HG03159 (cell line): ENCODE data around the gene DPT.
"Not testable (repeated sequence)": the region's sequence is repeated elsewhere in the genome, so short reads cannot be mapped to it uniquely, and the experiment has no call there.

Experiments
- ATAC-seq: cut with Tn5 transposase; IDR thresholded peaks from one replicate; pipeline ENCODE4 v1.9.1; 2021; ENCODE audit warnings: mild to moderate bottlenecking, moderate library complexity; ENCODE audit not compliant: unreplicated experiment

The DPT gene

GRCh38 chr1:168728473-168729404 lies at the start of gene DPT:
Gene DPT (minus strand): TSS chr1:168729206. CDS start chr1:168729174, 32 bp downstream.
- no peak for ATAC-seq

GRCh38 chr1:168775366-168775765 lies 46.4 kb upstream of the DPT start:
- ATAC-seq, result no peak

GRCh38 chr1:168774241-168774640 lies 45.2 kb upstream of the DPT start:
- ATAC-seq, result no peak

- ATAC-seq, result no peak
These were observed 43.5 kb upstream of the DPT start for GRCh38 chr1:168772428-168773060.

GRCh38 chr1:168771104-168771630 lies 42.2 kb upstream of the DPT start:
- no peak for ATAC-seq

GRCh38 chr1:168769893-168770292 lies 40.9 kb upstream of the DPT start:
- ATAC-seq, result not testable (repeated sequence)

GRCh38 chr1:168767894-168768584 lies 39.0 kb upstream of the DPT start:
- no peak for ATAC-seq

GRCh38 chr1:168766568-168766967 lies 37.6 kb upstream of the DPT start:
- no peak for ATAC-seq

- no peak for ATAC-seq
These were observed 34.0 kb upstream of the DPT start for GRCh38 chr1:168763031-168763430.

- ATAC-seq, result no peak
These were observed 33.5 kb upstream of the DPT start for GRCh38 chr1:168762473-168762872.

GRCh38 chr1:168760781-168761180 lies 31.8 kb upstream of the DPT start:
- ATAC-seq, result no peak

GRCh38 chr1:168760241-168760640 lies 31.2 kb upstream of the DPT start:
- no peak for ATAC-seq

- ATAC-seq, result no peak
These were observed 30.1 kb upstream of the DPT start for GRCh38 chr1:168759077-168759476.

- no peak for ATAC-seq
These were observed 29.5 kb upstream of the DPT start for GRCh38 chr1:168758503-168758902.

- ATAC-seq, result no peak
These were observed 26.9 kb upstream of the DPT start for GRCh38 chr1:168755800-168756418.

- ATAC-seq, result no peak
These were observed 23.3 kb upstream of the DPT start for GRCh38 chr1:168752171-168752832.

GRCh38 chr1:168751195-168751650 lies 22.2 kb upstream of the DPT start:
- no peak for ATAC-seq

GRCh38 chr1:168742994-168743650 lies 14.1 kb upstream of the DPT start:
- ATAC-seq, result no peak

GRCh38 chr1:168742386-168742785 lies 13.4 kb upstream of the DPT start:
- ATAC-seq, result no peak

- ATAC-seq, result no peak
These were observed 10.9 kb upstream of the DPT start for GRCh38 chr1:168739908-168740307.
